ENCODE measurements around the gene PTEN.

PTEN gene

GRCh38 chr10:87829986-87830729, 33.3 kb upstream of the PTEN start:
- Histone ChIP-seq H3K36me3 (ENCODE audit: control insufficient read depth, insufficient read depth, low read length) (no peaks in the 10 kb centered on the region), H3K9me3 (ENCODE audit: control insufficient read depth, low read length) (no peaks in the 10 kb centered on the region), H3K4me1 (ENCODE audit: control insufficient read depth, insufficient read depth, low read length) (no peaks in the 10 kb centered on the region), H3K27me3 (ENCODE audit: control insufficient read depth, insufficient read depth, low read length, poor library complexity, severe bottlenecking) (no peaks in the 10 kb centered on the region), H3K27ac (ENCODE audit: insufficient read depth, low read depth, low read length, poor library complexity, severe bottlenecking) (no peak overlapping the region), H3K4me3 (ENCODE audit: insufficient read depth, low read depth, low read length) (no peak overlapping the region)

GRCh38 chr10:87836098-87836497, 27.3 kb upstream of the PTEN start:
- H3K4me3 ChIP-seq (ENCODE audit: insufficient read depth, low read depth, low read length) = no peak overlapping the region
- 81 to 92% methylated on average over 4 of the region's 4 CpGs for WGBS, 2 experiments

GRCh38 chr10:87837445-87837844, 26.0 kb upstream of the PTEN start:
- H3K4me1 ChIP-seq (ENCODE audit: control insufficient read depth, insufficient read depth, low read length) = no peaks in the 10 kb centered on the region
- H3K27me3 ChIP-seq (ENCODE audit: control insufficient read depth, insufficient read depth, low read length, poor library complexity, severe bottlenecking) = no peaks in the 10 kb centered on the region
- no peaks in the 10 kb centered on the region for H3K36me3 ChIP-seq (ENCODE audit: control insufficient read depth, insufficient read depth, low read length)
- H3K9me3 ChIP-seq (ENCODE audit: control insufficient read depth, low read length) = no peaks in the 10 kb centered on the region
- H3K4me3 ChIP-seq (ENCODE audit: insufficient read depth, low read depth, low read length) = no peak overlapping the region
- H3K27ac ChIP-seq (ENCODE audit: insufficient read depth, low read depth, low read length, poor library complexity, severe bottlenecking) = no peak overlapping the region

More at GRCh38 chr10:87836098-87836497, 27.3 kb upstream of the PTEN start:
- Histone ChIP-seq H3K36me3 (ENCODE audit: control insufficient read depth, insufficient read depth, low read length) (no peaks in the 10 kb centered on the region), H3K27me3 (ENCODE audit: control insufficient read depth, insufficient read depth, low read length, poor library complexity, severe bottlenecking) (no peaks in the 10 kb centered on the region), H3K9me3 (ENCODE audit: control insufficient read depth, low read length) (no peaks in the 10 kb centered on the region), H3K4me1 (ENCODE audit: control insufficient read depth, insufficient read depth, low read length) (no peaks in the 10 kb centered on the region), H3K27ac (ENCODE audit: insufficient read depth, low read depth, low read length, poor library complexity, severe bottlenecking) (no peak overlapping the region)

- no peaks in the 10 kb centered on the region for H3K4me1 ChIP-seq (ENCODE audit: control insufficient read depth, insufficient read depth, low read length)
- no peaks in the 10 kb centered on the region for H3K9me3 ChIP-seq (ENCODE audit: control insufficient read depth, low read length)
- H3K4me3 ChIP-seq (ENCODE audit: insufficient read depth, low read depth, low read length) = no peak overlapping the region
- no peaks in the 10 kb centered on the region for H3K27me3 ChIP-seq (ENCODE audit: control insufficient read depth, insufficient read depth, low read length, poor library complexity, severe bottlenecking)
- 76 to 85% methylated on average over 2 of the region's 2 CpGs for WGBS, 2 experiments
- no peaks in the 10 kb centered on the region for H3K36me3 ChIP-seq (ENCODE audit: control insufficient read depth, insufficient read depth, low read length)
- no peak overlapping the region for H3K27ac ChIP-seq (ENCODE audit: insufficient read depth, low read depth, low read length, poor library complexity, severe bottlenecking)
Observed at GRCh38 chr10:87838650-87839049, 24.8 kb upstream of the PTEN start.

GRCh38 chr10:87841186-87841585, 22.2 kb upstream of the PTEN start:
- H3K9me3 ChIP-seq (ENCODE audit: control insufficient read depth, low read length) = no peaks in the 10 kb centered on the region
- H3K36me3 ChIP-seq (ENCODE audit: control insufficient read depth, insufficient read depth, low read length) = no peaks in the 10 kb centered on the region
- H3K4me1 ChIP-seq (ENCODE audit: control insufficient read depth, insufficient read depth, low read length) = no peaks in the 10 kb centered on the region
- no peak overlapping the region for H3K27ac ChIP-seq (ENCODE audit: insufficient read depth, low read depth, low read length, poor library complexity, severe bottlenecking)
- 85 to 96% methylated on average over 3 of the region's 3 CpGs for WGBS, 2 experiments
- H3K4me3 ChIP-seq (ENCODE audit: insufficient read depth, low read depth, low read length) = no peak overlapping the region
- H3K27me3 ChIP-seq (ENCODE audit: control insufficient read depth, insufficient read depth, low read length, poor library complexity, severe bottlenecking) = no peaks in the 10 kb centered on the region

GRCh38 chr10:87842220-87842641, 21.2 kb upstream of the PTEN start:
- H3K4me3 ChIP-seq (ENCODE audit: insufficient read depth, low read depth, low read length) = no peak overlapping the region
- no peak overlapping the region for H3K27ac ChIP-seq (ENCODE audit: insufficient read depth, low read depth, low read length, poor library complexity, severe bottlenecking)
- 100% methylated on average over 1 of the region's 1 CpG for WGBS, 2 experiments
- H3K36me3 ChIP-seq (ENCODE audit: control insufficient read depth, insufficient read depth, low read length) = no peaks in the 10 kb centered on the region
- H3K4me1 ChIP-seq (ENCODE audit: control insufficient read depth, insufficient read depth, low read length) = no peaks in the 10 kb centered on the region
- no peaks in the 10 kb centered on the region for H3K27me3 ChIP-seq (ENCODE audit: control insufficient read depth, insufficient read depth, low read length, poor library complexity, severe bottlenecking)
- no peaks in the 10 kb centered on the region for H3K9me3 ChIP-seq (ENCODE audit: control insufficient read depth, low read length)

GRCh38 chr10:87842776-87843497, 20.5 kb upstream of the PTEN start:
- Histone ChIP-seq H3K27me3 (ENCODE audit: control insufficient read depth, insufficient read depth, low read length, poor library complexity, severe bottlenecking) (no peaks in the 10 kb centered on the region), H3K27ac (ENCODE audit: insufficient read depth, low read depth, low read length, poor library complexity, severe bottlenecking) (no peak overlapping the region), H3K36me3 (ENCODE audit: control insufficient read depth, insufficient read depth, low read length) (no peaks in the 10 kb centered on the region), H3K4me3 (ENCODE audit: insufficient read depth, low read depth, low read length) (no peak overlapping the region), H3K9me3 (ENCODE audit: control insufficient read depth, low read length) (no peaks in the 10 kb centered on the region), H3K4me1 (ENCODE audit: control insufficient read depth, insufficient read depth, low read length) (no peaks in the 10 kb centered on the region)

- Histone ChIP-seq H3K9me3 (ENCODE audit: control insufficient read depth, low read length) (no peaks in the 10 kb centered on the region), H3K27me3 (ENCODE audit: control insufficient read depth, insufficient read depth, low read length, poor library complexity, severe bottlenecking) (no peaks in the 10 kb centered on the region), H3K36me3 (ENCODE audit: control insufficient read depth, insufficient read depth, low read length) (no peaks in the 10 kb centered on the region), H3K27ac (ENCODE audit: insufficient read depth, low read depth, low read length, poor library complexity, severe bottlenecking) (no peak overlapping the region), H3K4me3 (ENCODE audit: insufficient read depth, low read depth, low read length) (no peak overlapping the region), H3K4me1 (ENCODE audit: control insufficient read depth, insufficient read depth, low read length) (no peaks in the 10 kb centered on the region)
- WGBS, 2 experiments = 95 to 96% methylated on average over 4 of the region's 4 CpGs
Observed at GRCh38 chr10:87843714-87844113, 19.7 kb upstream of the PTEN start.

GRCh38 chr10:87844837-87845623, 18.4 kb upstream of the PTEN start:
- H3K36me3 ChIP-seq (ENCODE audit: control insufficient read depth, insufficient read depth, low read length) = no peaks in the 10 kb centered on the region
- 83 to 88% methylated on average over 1 of the region's 1 CpG for WGBS, 2 experiments
- H3K27ac ChIP-seq (ENCODE audit: insufficient read depth, low read depth, low read length, poor library complexity, severe bottlenecking) = no peak overlapping the region
- H3K4me1 ChIP-seq (ENCODE audit: control insufficient read depth, insufficient read depth, low read length) = no peaks in the 10 kb centered on the region
- H3K27me3 ChIP-seq (ENCODE audit: control insufficient read depth, insufficient read depth, low read length, poor library complexity, severe bottlenecking) = no peaks in the 10 kb centered on the region
- H3K9me3 ChIP-seq (ENCODE audit: control insufficient read depth, low read length) = no peaks in the 10 kb centered on the region
- no peak overlapping the region for H3K4me3 ChIP-seq (ENCODE audit: insufficient read depth, low read depth, low read length)

- Histone ChIP-seq H3K9me3 (ENCODE audit: control insufficient read depth, low read length) (no peaks in the 10 kb centered on the region), H3K27me3 (ENCODE audit: control insufficient read depth, insufficient read depth, low read length, poor library complexity, severe bottlenecking) (no peaks in the 10 kb centered on the region), H3K4me1 (ENCODE audit: control insufficient read depth, insufficient read depth, low read length) (no peaks in the 10 kb centered on the region), H3K36me3 (ENCODE audit: control insufficient read depth, insufficient read depth, low read length) (no peaks in the 10 kb centered on the region), H3K27ac (ENCODE audit: insufficient read depth, low read depth, low read length, poor library complexity, severe bottlenecking) (no peak overlapping the region), H3K4me3 (ENCODE audit: insufficient read depth, low read depth, low read length) (no peak overlapping the region)
- WGBS, 2 experiments = 88 to 94% methylated on average over 3 of the region's 3 CpGs
Observed at GRCh38 chr10:87845624-87845998, 17.8 kb upstream of the PTEN start.

All from ectodermal cell (in vitro differentiated cells).